Stimulated activated CD4-positive, alpha-beta T cell treated with anti-CD3 and anti-CD28 coated beads, TNF-alpha, amount 100 ng/mL, for 48 hours (primary cell): ENCODE data around the gene PCSK4.
"Not testable (repeated sequence)": the region's sequence is repeated elsewhere in the genome, so short reads cannot be mapped to it uniquely, and the experiment has no call there.

ENCODE experiments used
- DNase-seq, 3 donors: peaks; one replicate each; pipeline ENCODE4 v3.0.0-alpha.2; 2020; ENCODE audit warnings: low read depth in 3 of 3

The PCSK4 gene

GRCh38 chr19:1505012-1505411, 14.9 kb upstream of the PCSK4 start:
- no peak for DNase-seq

- DNase-seq: no peak
Observed at GRCh38 chr19:1503925-1504773, 14.0 kb upstream of the PCSK4 start.

- DNase-seq: peak; percentile 60 to 71 (median 64)
Observed at GRCh38 chr19:1503089-1503924, 13.2 kb upstream of the PCSK4 start.

- DNase-seq: no peak
Observed at GRCh38 chr19:1502433-1503088, 12.4 kb upstream of the PCSK4 start.

- DNase-seq: no peak
Observed at GRCh38 chr19:1501200-1501595, 11.0 kb upstream of the PCSK4 start.

GRCh38 chr19:1499231-1499630, 9.1 kb upstream of the PCSK4 start:
- DNase-seq: not testable (repeated sequence)

- no peak for DNase-seq
Observed at GRCh38 chr19:1497578-1498235, 7.6 kb upstream of the PCSK4 start.

- no peak for DNase-seq
Observed at GRCh38 chr19:1496714-1497577, 6.8 kb upstream of the PCSK4 start.

- no peak for DNase-seq
Observed at GRCh38 chr19:1495799-1496713, 5.9 kb upstream of the PCSK4 start.

- no peak for DNase-seq
Observed at GRCh38 chr19:1495051-1495798, 5.1 kb upstream of the PCSK4 start.

- DNase-seq: no peak
Observed at GRCh38 chr19:1494115-1494815, 4.1 kb upstream of the PCSK4 start.

- DNase-seq: no peak
Observed at GRCh38 chr19:1492474-1493006, 2.4 kb upstream of the PCSK4 start.

GRCh38 chr19:1491849-1492170, 1.7 kb upstream of the PCSK4 start:
- no peak for DNase-seq

GRCh38 chr19:1491114-1491848, 1.1 kb upstream of the PCSK4 start, which contains the start of gene REEP6:
TSS of gene REEP6 (plus strand) at chr19:1491181. CDS start at chr19:1491270, 89 bp downstream.
- DNase-seq: no peak

- DNase-seq: no peak
Observed at GRCh38 chr19:1489463-1490310, 463 bp downstream of the PCSK4 start.

GRCh38 chr19:1488282-1488601, 1.9 kb downstream of the PCSK4 start:
- no peak for DNase-seq
